Endothelial cell of umbilical vein (primary cell): ENCODE measurements around the gene CASP6. TPM values are rescaled to one million over a fixed set of nuclear protein-coding genes. Genes with fewer than 3 reads are reported as not detected.

Experiments
- BruUV-seq: library from RNA; stranded (reverse); fragments of 400-500 nt; replicated peaks from 2 replicates; lab custom pipeline; 2021; lab: Mats Ljungman, UMichigan
- CTCF ChIA-PET: fragments of 300-600, 350-600 bp; sonication (Branson Sonifier 250); formaldehyde crosslinking; loops from one replicate; lab custom pipeline; 2021; ENCODE audit warnings: antibody characterized with exemption, inconsistent platforms; lab: Charles Lee
- POLR2A ChIA-PET: fragments of 300-600, 350-600 bp; sonication (Branson Sonifier 250); formaldehyde crosslinking; loops from one replicate; lab custom pipeline; 2021; ENCODE audit warnings: antibody characterized with exemption, inconsistent platforms; lab: Charles Lee
- DNase-seq: peaks from one replicate; pipeline ENCODE4 v3.0.0-alpha.2; 2011; ENCODE audit warnings: low read depth, low spot score
- FAIRE-seq: peaks from 2 replicates; lab custom pipeline; 2011; peaks lifted over from hg19 to GRCh38; lab: Jason Lieb, UNC
- H2AFZ ChIP-seq: 2 replicates; pipeline ENCODE4 v1.6.0; 2012; ENCODE audit warnings: low read depth, low read length, control low read depth, inconsistent platforms
- H3K27ac ChIP-seq: 2 replicates; pipeline ENCODE4 v1.5.1; 2011; ENCODE audit warnings: low read depth, mild to moderate bottlenecking, control low read depth, low read length, moderate library complexity; ENCODE audit not compliant: insufficient read depth
- H3K27me3 ChIP-seq, 2 experiments: 2 replicates each; pipeline versions ENCODE4 v1.6.0 to v1.6.1; 2011; ENCODE audit warnings: low read length in 2 of 2, mixed read lengths in 1 of 2; ENCODE audit not compliant: control insufficient read depth in 2 of 2, insufficient read depth in 2 of 2
- H3K36me3 ChIP-seq, 2 experiments: 2 replicates in 1 of 2; 3 replicates in 1 of 2; pipeline ENCODE4 v1.5.1; 2011; ENCODE audit warnings: low read length in 2 of 2, mild to moderate bottlenecking in 1 of 2, moderate library complexity in 1 of 2; ENCODE audit not compliant: control insufficient read depth in 2 of 2, insufficient read depth in 2 of 2; ENCODE audit errors: extremely low read depth in 1 of 2
- H3K4me1 ChIP-seq: 3 replicates; pipeline ENCODE4 v1.5.1; 2011; ENCODE audit warnings: mild to moderate bottlenecking, low read length; ENCODE audit not compliant: control insufficient read depth, insufficient read depth; ENCODE audit errors: extremely low read depth
- H3K4me2 ChIP-seq: 2 replicates; pipeline ENCODE4 v1.6.1; 2011; ENCODE audit warnings: low read length, control low read depth, mixed read lengths; ENCODE audit not compliant: insufficient read depth
- H3K4me3 ChIP-seq, 3 experiments: fragments of 200-600 bp in 1 of 3; sonication (generic), shearing (Covaris generic) in 1 of 3; replicated peaks in 1 of 3; 2 replicates each; pipeline ENCODE4 v1.5.1; 2011 to 2016; ENCODE audit warnings: control low read depth in 3 of 3, low read length in 3 of 3, mild to moderate bottlenecking in 2 of 3, inconsistent platforms in 1 of 3, low read depth in 1 of 3, moderate library complexity in 1 of 3; ENCODE audit not compliant: insufficient read depth in 1 of 3
- H3K79me2 ChIP-seq: 2 replicates; pipeline ENCODE4 v1.6.0; 2012; ENCODE audit warnings: low read length, inconsistent platforms; ENCODE audit not compliant: control insufficient read depth, insufficient read depth
- H3K9ac ChIP-seq: replicated peaks from 2 replicates; pipeline ENCODE3; 2011; ENCODE audit warnings: low read length, control low read depth; ENCODE audit not compliant: insufficient read depth; ENCODE audit errors: extremely low read depth
- H3K9me1 ChIP-seq: replicated peaks from 3 replicates; pipeline ENCODE4 v1.6.0; 2011; ENCODE audit warnings: mild to moderate bottlenecking, low read length; ENCODE audit not compliant: control insufficient read depth, insufficient read depth; ENCODE audit errors: extremely low read depth
- H3K9me3 ChIP-seq: replicated peaks from 2 replicates; pipeline ENCODE4 v1.5.1; 2012; ENCODE audit warnings: low read length, inconsistent platforms; ENCODE audit not compliant: control insufficient read depth, insufficient read depth
- H4K20me1 ChIP-seq: replicated peaks from 2 replicates; pipeline ENCODE3; 2011; ENCODE audit warnings: mild to moderate bottlenecking, low read length; ENCODE audit not compliant: control insufficient read depth, insufficient read depth; ENCODE audit errors: extremely low read depth
- CTCF ChIP-seq, 2 donors: IDR thresholded peaks; 1 replicate in 1 of 2; 2 replicates in 1 of 2; pipeline ENCODE4 v1.5.1; 2011; ENCODE audit warnings: low read length in 2 of 2, mild to moderate bottlenecking in 2 of 2, moderate library complexity in 2 of 2, control low read depth in 1 of 2, inconsistent platforms in 1 of 2, low read depth in 1 of 2; ENCODE audit not compliant: insufficient read depth in 1 of 2; ENCODE audit errors: extremely low read depth in 1 of 2
- EZH2 ChIP-seq: IDR thresholded peaks from 2 replicates; pipeline ENCODE4 v1.6.1; 2012; ENCODE audit warnings: borderline replicate concordance, low read depth, mild to moderate bottlenecking, moderate library complexity, low read length, inconsistent platforms; ENCODE audit not compliant: severe bottlenecking
- FOS ChIP-seq: IDR thresholded peaks from 2 replicates; pipeline ENCODE4 v1.6.1; 2011; ENCODE audit warnings: mild to moderate bottlenecking, low read length, moderate library complexity, borderline replicate concordance; ENCODE audit not compliant: insufficient read depth
- GATA2 ChIP-seq: IDR thresholded peaks from 2 replicates; pipeline ENCODE4 v1.7.0; 2011; ENCODE audit warnings: low read depth, mild to moderate bottlenecking, moderate library complexity, mixed read lengths, low read length; ENCODE audit not compliant: insufficient read length, insufficient read depth
- JUN ChIP-seq: IDR thresholded peaks from 2 replicates; pipeline ENCODE4 v1.6.1; 2011; ENCODE audit warnings: borderline replicate concordance, low read depth; ENCODE audit not compliant: insufficient read length, insufficient read depth
- MAX ChIP-seq: IDR thresholded peaks from 2 replicates; pipeline ENCODE4 v1.6.1; 2011; ENCODE audit not compliant: insufficient read depth, insufficient read length
- MYC ChIP-seq: IDR thresholded peaks from one replicate; pipeline ENCODE4 v1.6.1; 2011; ENCODE audit warnings: mild to moderate bottlenecking, low read depth, low read length
- POLR2A ChIP-seq: IDR thresholded peaks from 2 replicates; pipeline ENCODE4 v1.6.1; 2012; ENCODE audit warnings: low read depth, mild to moderate bottlenecking, control low read depth, low read length
- POLR2AphosphoS5 ChIP-seq: IDR thresholded peaks from 2 replicates; pipeline ENCODE4 v1.6.1; 2012; ENCODE audit warnings: low read depth, mild to moderate bottlenecking, control low read depth, low read length, moderate library complexity; ENCODE audit not compliant: insufficient read depth
- dilution Hi-C: fragments of 300-500 bp; cut with MboI; formaldehyde crosslinking; loops from one replicate; pipeline ENCODE4 v1.15.0; 2019; ENCODE audit warnings: low sequenced_read_pairs; ENCODE audit not compliant: extremely low pct_ligation_motif_present
- intact Hi-C: fragments of 100-400 bp; cut with micrococcal nuclease; formaldehyde crosslinking; loops from one replicate; pipeline ENCODE4 v1.10.0; 2022
- polyA plus RNA-seq, 4 experiments: library from polyadenylated mRNA; depleted of rRNA in 3 of 4; stranded (reverse) in 3 of 4; unstranded in 1 of 4; fragments of >200 nt; gene quantifications; 2 replicates each; pipeline versions ENCODE4 v1.2.1 to v1.2.3, GENCODE V29; 2011 to 2012; ENCODE audit warnings: missing spikeins in 1 of 4
- total RNA-seq: library from RNA; stranded (reverse); gene quantifications from 2 replicates; pipeline ENCODE4 v1.2.3, GENCODE V29; 2021

Gene CASP6
- total and polyA plus RNA-seq, 2 donors (not counting 3 experiments of a cell fraction or from before 2014, with no cell fraction given): 35.4 to 52.1 TPM

- H4K20me1 ChIP-seq: no peaks in the 10 kb centered on the region
- TSS peak; percentile 70 for BruUV-seq
- H2AFZ ChIP-seq: peak within 1 kb of the TSS; percentile 100
- peak within 1 kb of the TSS; percentile 76 for H3K9ac ChIP-seq
- peak within 1 kb of the TSS; percentile 93 for H3K4me2 ChIP-seq
- H3K9me1 ChIP-seq: no peaks in the 10 kb centered on the region
- peaks cover 9% of the 10 kb centered on the region for H3K4me1 ChIP-seq
- CTCF ChIA-PET: interaction anchor here (1.0 to 2.1 kb wide), 6 partner anchors 19 to 302 kb away, joined by 3 to 8 read pairs (median 4); partner anchors contain the start of genes CASP6 and SEC24B
- FAIRE-seq (peak; percentile 75), DNase-seq (peak; percentile 75)
- no peaks in the 10 kb centered on the region for H3K79me2 ChIP-seq
- intact Hi-C loops (loop anchor here (1.0 to 2.0 kb wide), 4 partner anchors 27 to 297 kb away; partner anchors contain the start of genes CASP6, GAR1 and SEC24B), dilution Hi-C loops (no loop called here)
- H3K36me3 ChIP-seq: no peaks in the 10 kb centered on the region
- H3K27me3 ChIP-seq: no peaks in the 10 kb centered on the region
- POLR2A ChIA-PET: no interaction called here
- H3K9me3 ChIP-seq: no peaks in the 10 kb centered on the region
- H3K27ac ChIP-seq: peak within 1 kb of the TSS; percentile 48
- TF ChIP-seq POLR2A (no peak), EZH2 (no peak), MAX (peak; percentile 58), MYC (no peak), GATA2 (no peak), JUN (no peak), POLR2AphosphoS5 (peak; percentile 30), CTCF (IDR thresholded peaks at IDR 0.05; ENCODE audit: extremely low read depth in 1 of 2, insufficient read depth in 1 of 2, low read depth in 1 of 2, low read length in 2 of 2) (no peak), FOS (no peak)
- peak within 1 kb of the TSS; percentile 86 to 92 (median 86) for H3K4me3 ChIP-seq
Observed at GRCh38 chr4:109729718-109730618, 26.7 kb upstream of the CASP6 start, which contains the start of gene PLA2G12A. PLA2G12A (minus strand) TSS chr4:109730070; CDS start chr4:109729809, 261 bp downstream.
